Femur (tissue), 1 donor: ENCODE measurements around the gene ITSN1.

Experiments
- DNase-seq: peaks from one replicate; pipeline ENCODE4 v3.0.0-alpha.2; 2017

The ITSN1 gene

DNA sequence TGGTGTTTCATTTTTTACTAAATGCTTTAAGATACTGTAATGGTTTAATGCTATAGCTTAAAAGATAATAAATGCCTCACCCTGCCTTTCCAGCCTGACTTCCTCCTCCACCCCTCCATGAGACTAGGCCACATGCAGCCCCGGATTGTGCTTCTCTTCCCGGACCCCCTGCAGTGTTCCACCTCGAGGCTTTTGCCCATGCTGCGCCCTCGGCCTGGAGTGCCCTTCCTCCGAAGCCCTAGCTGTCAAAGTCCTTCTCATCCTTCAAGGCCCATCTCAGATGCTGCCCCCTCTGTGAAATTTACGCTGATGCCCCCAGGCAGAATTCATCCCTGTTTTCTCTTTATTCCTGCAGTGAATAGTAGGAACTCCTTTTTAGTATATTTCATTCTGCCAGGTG lies 174.8 kb downstream of the ITSN1 start:
- DNase-seq: no peak

DNA sequence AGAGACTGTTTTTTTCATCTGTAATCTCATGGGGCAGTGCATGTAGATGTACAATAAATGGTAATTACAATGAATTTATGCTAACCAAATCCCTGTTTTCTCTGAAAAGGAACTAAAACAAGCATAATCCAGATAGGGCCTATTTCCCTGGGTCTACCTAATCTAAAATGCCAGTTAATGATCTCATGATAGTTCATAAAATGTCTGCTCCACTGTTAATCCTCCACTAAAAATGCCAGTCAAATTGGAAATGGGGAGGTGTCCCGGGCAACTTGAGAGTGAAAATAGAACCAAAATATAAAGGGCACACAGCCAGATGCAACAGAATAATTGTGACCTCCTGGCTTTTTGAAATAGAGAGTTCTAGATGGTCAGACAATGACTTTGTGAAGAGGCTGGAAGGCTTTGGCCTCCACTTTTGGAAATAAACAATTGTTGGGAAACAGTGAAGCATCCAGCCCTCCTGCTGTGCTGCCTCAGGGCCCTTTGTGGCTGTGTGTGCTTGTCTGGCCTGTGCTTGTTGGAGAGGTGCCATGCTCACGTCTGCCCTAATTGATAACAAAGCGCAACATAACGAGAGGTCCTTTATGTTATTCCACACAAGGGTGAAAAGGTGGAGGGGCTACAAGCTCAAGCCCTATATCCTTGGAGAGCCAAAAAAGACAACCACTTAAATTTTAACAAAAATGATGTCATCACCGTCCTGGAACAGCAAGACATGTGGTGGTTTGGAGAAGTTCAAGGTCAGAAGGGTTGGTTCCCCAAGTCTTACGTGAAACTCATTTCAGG lies 175.6 kb downstream of the ITSN1 start:
- DNase-seq: no peak

DNA sequence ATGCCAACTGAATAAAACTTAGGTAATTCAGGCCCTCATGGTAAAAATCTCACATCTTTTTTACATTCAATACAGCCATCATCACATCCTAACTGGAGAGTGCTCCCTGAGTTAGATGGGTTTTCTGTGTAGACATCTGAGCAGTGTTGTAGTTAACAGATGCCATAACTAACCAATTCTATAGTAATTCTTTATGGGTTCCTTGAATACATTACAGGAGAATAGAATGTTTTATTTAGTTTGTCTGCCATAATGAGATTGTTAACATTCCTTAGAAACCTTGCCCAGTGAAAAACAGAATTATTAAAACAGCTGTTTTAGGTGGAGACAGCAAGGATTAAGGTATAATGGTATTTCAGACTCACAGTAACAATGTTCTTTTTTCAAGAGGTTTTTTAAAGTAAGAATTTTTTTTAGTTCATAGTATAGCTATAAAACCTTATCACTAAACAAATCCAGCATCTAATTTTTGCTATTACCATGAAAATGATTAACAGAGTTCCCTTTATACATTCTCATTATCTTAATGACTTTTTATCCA lies 178.0 kb downstream of the ITSN1 start:
- no peak for DNase-seq

DNA sequence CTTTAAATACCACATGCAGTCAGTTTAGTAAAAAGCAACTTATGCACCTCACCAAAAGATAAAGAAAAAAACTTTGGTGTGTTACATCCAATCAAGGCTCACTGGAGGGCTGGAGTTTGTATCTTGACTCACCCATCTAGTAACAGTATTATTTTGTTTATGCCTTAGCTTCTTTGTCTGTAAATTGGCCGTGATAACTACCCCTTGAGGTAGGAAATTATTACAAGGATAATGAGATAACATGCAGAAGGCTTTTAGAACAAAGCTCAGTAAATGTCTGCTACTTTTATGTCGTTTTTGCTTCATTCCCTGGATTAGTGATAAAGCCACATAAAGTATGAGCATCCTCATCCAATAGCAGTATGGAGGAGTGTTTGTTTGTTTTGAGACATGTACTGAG lies 178.5 kb downstream of the ITSN1 start:
- no peak for DNase-seq

- DNase-seq: no peak
These were observed 179.4 kb downstream of the ITSN1 start for GRCh38 chr21:33821503-33822322.

DNA sequence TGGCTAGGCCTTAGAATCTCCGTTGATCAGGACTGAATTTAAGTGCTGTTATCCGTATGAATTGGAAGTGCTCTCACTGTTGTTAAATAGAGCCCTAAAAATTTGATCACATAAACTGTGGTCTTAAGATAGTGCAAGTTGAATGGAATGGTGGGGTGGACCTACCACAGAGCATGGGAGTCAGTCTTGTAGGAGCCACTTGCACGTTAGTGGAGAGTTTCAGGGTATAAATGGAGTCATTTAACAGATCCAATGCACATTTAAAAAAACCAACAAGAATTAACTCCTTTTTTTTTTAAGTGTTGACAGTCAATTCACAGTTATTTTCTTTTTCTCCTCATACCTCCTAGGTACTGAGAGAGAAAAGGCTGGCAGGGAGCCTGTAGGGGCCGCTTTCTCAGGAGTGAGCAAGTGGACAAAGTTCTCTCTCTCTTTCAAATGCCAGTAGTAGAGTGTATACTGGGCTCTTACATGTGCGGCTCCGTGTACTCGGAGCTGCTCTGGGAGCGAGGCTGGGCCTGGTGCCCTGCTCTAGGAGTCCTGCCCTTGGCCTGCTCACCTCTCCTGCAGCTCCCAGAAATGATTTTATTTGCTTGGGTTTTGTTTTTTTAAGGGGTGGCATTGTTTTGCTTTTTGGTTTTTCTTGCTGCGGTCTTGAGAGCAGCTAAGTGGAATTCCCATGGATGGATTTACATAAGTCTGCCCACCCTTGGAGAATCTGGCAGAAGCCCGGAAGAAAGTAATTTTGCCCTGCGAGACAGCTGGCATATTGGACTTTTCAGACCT lies 182.0 kb downstream of the ITSN1 start:
- DNase-seq: peak; percentile 60

DNA sequence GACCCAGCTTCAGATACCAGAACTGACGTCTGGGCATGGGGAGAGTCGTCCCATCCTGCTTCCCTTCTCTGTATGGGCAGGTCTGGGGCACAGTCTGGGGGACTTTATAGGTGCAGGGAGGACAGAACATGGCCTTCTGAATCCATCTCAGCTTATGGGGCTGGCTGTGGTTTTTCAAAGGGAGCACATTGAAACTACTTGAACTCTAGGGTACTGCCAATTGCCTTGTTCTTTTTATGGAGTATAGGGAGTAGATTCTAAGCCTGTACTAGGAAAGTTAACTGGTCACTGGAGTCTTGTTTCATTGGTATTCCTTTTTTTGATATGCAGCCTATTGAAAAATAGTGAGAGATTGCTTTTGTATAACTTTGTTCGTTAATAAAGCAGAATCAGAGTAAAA lies 183.1 kb downstream of the ITSN1 start:
- no peak for DNase-seq

DNA sequence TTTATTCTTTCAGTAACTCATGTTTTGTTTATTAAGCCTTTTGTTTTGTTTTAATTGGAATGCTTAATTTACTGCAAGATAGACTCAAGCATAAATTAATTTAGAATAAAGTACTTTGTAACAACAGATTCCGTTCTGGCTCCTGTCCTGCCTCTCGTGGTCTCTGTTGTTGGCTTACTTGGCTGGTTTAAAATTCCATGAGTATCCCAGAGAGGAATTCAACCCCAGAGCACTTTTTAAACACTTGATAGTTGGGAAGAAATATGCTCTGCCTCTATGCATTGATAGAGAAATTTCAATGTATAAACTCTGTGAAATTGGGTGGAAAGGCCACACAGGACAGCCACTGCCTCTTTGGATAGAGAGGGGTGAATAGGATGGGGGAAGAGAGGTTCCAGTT lies 183.6 kb downstream of the ITSN1 start:
- DNase-seq: no peak

DNA sequence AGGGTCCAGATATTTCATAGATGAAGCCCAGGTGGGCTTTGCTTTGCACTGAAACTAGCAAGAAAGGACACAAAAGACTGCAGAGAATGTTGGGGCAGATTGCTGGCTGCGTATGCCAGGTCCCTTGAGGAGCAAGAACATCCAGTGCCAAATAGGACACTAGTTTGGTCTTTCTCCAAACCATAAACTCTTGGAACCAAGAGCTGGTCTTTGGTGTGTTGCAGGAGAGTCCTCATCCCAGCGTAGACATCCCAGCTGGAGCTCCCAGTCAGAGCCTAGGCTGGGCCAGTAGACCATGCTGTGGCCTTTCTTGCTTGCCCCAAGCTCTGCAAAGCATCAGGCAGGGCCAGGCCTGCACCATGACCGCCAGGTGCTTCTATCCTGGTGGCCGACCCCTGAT lies 185.8 kb downstream of the ITSN1 start:
- DNase-seq: no peak

DNA sequence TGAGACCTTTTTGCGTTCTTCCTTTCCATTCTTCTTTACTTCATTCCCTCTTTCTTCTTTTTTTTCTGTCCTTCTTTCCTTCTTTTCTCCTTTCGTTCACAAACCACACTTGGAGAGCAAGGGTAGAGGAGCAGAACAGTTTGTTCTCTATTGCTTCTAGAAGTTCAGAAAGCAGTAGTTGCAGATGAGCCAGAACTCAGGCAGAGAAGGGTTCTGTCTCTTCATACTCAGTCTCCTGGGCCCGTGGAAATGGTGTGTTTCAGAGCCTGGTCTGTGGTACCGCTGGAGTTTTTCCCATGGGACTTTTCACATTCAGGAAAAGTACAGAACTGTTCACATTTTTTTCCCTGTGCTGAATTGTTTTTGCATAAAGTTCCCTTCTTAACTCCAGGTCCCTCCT lies 186.3 kb downstream of the ITSN1 start:
- peak; percentile 1 for DNase-seq

DNA sequence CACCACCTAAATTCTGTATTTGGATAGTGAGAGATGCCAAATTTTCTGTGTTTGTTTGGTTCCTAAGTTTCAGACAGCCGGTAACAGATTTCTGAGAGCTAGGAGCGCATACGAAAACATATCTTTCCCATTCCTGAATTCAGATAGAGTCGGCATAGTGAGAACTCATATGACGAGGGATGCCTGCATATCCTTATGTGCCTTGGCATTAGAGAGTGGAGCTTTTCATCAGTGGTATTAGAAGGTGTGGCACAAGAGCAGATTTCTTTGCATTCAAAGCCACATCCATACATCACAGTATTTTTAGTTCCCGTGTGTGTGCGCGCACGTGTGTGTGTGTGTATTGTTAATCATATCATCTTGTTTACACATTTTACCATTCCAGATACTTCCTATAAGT lies 187.5 kb downstream of the ITSN1 start:
- DNase-seq: peak; percentile 3

- peak; percentile 9 for DNase-seq
These were observed 189.8 kb downstream of the ITSN1 start for GRCh38 chr21:33831962-33832659.

DNA sequence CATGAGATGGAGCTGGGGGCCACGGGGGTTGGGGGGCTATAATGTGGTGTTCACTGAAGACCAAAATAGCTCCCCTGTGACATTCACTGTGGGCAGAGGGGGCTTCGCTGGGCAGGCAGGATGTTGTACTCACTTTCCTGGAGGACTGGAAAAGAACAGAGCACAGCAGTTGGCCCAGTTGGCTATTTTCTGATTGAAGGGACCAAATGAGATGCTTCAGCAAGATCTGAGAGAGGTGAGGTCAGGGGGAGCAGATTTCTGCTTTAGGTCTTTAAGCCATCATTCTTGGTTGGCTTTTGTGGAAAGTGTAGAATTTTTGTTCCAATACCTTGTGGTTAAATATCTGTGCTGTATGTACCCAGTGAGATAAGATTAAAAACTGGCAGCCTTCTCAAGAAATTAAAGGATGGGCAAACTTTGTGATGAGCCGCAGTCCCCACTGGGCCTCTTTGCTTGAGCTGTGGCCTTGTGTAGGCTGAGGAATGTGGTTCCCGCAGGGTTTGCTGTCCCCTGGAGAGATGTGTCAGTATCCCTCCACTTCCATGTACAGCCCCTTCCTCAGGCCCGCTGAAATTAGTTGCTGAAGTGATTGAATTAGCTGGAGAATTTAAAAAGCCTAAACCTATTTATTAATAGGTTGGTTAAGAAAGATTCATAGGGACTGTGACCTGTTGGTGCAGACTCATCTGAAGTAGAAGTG lies 192.7 kb downstream of the ITSN1 start:
- peak; percentile 13 for DNase-seq

DNA sequence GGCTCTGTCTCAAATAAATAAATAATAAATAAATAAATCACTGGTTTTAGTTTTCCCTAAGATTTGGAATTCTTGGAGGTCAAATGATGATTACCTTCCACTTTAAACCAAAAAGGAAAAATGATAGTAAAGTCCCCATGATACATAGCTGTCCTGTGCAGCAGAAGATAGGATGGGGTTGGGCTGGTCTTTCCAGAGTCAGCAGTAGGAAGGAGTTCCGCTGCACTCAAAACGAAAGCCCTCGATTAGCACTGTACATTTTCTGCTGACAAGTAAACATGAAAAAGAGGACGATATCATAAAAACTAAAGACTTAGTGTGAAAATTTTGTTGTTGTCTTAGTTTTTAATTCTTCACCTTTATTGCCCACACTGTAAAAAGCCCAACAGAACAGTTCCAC lies 193.6 kb downstream of the ITSN1 start:
- peak; percentile 5 for DNase-seq

- DNase-seq: peak; percentile 20
These were observed 194.1 kb downstream of the ITSN1 start for GRCh38 chr21:33836408-33836807.

DNA sequence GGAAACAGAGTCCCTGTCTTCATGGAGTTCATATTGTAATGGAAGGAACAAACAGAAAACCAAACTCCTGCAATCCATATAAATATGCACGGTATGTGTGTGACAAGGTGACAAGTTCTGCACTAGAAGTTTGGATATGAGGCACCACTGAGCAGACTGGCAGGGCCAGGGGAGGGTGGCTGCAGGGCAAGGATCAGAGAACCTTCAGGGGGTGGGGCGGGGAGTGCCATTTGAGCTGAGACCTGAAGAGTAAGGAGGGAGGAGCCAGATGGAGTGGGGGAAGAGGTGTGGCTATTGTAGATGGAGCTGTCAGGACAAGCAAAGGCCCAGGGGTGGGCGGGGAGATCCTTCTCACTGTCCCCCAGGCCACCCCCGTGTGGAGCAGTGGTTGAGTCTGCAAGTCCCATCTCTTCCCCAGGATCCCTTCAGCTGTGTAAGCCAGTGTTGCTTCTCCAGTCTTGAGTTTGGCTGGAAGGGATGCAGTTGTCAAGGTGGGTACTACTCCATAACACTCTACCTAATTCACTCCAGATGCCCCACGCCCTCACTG lies 196.9 kb downstream of the ITSN1 start:
- DNase-seq: peak; percentile 11

DNA sequence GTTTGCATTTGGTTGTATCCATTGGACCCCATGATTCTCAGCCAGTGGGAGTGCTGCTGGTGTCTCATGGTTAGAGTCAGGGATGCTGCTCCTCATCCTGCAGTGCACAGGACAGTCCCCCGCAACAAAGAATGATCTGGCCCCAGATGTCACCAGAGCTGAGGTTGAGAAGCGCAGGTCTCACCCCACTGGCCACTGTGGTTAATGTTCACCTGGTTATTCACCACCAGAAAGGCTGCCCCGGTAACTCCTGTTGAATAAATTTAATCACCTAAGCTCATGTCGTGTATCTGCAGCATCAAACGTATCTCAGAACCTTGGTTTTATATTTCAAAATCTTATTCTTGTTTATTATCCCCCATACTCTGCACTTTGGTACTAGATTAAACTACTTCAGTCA lies 197.5 kb downstream of the ITSN1 start:
- DNase-seq: peak; percentile 2

- peak; percentile 0 for DNase-seq
These were observed 198.5 kb downstream of the ITSN1 start for GRCh38 chr21:33840771-33841170.

DNA sequence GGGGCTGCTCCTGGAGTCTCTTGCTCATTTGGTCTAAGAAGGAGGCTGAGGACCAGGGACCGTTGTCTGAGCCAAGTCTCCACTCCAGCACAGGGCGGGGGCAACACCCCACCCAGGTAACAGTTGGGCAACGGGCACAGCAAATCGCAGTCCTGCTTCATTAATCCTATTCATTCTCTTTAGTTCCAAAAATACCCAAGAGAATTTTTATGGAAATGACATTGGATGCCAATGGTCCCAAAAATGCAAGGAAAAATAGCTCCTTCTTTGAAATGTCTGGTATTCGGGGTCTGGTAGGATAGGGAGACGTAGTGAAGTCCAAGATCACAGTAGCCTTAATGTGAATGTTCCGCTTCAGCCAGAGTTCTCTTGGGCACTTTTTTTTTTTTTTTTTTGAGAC lies 199.3 kb downstream of the ITSN1 start:
- DNase-seq: peak; percentile 8

DNA sequence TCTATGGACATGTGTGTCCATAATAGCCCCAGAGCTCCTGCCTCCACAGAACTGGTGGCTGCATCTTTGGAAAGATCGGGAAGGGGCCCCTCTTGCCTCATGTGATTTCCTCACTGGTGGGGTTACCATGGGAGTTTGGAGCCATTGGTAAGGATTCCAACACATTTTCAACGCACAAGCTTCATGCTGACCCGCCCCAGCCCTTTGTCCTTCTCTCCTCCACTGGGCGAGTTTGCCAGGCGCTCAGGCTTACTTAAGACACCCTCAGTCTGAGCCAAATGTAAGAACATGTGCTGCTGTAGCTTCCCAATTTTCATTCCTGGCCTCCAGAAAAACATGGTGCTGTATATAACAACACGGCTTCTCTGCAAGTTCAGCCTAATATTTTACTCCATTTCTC lies 200.9 kb downstream of the ITSN1 start:
- DNase-seq: peak; percentile 16

DNA sequence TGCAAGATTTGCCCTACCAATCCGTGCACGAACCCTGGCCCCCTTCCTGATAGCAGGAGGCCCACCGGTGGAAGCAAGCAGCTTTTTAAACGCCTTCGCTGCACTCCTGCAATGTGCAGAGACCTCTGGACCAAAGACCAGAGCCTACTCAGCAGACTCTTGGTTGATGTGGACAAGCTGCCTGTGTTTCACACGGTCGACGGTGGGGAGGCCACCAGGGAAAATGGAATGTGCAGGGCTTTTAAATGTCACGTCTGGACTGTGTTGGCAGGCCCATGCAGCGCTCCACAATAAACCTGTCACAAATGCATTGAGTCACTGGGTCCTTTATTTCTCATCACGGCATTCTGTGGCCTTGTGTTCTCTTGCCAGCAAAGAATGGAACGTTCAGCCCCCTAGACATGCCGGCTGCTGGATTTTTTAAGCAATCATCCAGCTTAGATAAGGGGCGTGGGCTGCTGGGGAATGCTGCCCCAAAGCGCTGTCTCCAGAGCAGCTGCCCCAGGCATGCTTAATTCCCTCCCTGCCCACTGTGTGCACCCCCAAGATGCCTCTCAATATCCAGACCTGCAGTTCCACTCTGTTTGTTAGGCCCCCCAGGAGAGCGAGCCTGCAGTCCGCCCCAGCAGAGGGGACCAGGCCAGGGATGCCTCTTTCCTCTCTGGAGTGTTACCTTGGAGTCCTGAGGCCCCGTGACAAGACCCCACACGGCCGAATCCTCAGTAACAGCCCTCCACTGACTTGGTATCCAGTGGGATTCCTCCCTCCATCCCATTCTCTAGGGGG lies 202.0 kb downstream of the ITSN1 start:
- no peak for DNase-seq
